Left colon (tissue), 2 donors: ENCODE measurements around the gene APOL2. TPM values are rescaled to one million over a fixed set of nuclear protein-coding genes. Genes with fewer than 3 reads are reported as not detected.
"Not testable (repeated sequence)": the region's sequence is repeated elsewhere in the genome, so short reads cannot be mapped to it uniquely, and the experiment has no call there.

Source experiments
- ATAC-seq: fragments of 200-7000 bp; cut with Tn5 transposase; one replicate; pipeline ENCODE4 v1.9.1; 2020; ENCODE audit warnings: mild to moderate bottlenecking, moderate library complexity
- DNase-seq, 2 donors: peaks; one replicate each; pipeline ENCODE4 v3.0.0-alpha.2; 2020
- intact Hi-C, 2 donors: fragments of 100-400 bp; cut with DNase I in 1 of 2; cut with micrococcal nuclease in 1 of 2; formaldehyde crosslinking; loops; one replicate each; pipeline versions ENCODE4 v1.11.2 to v1.14.0; 2022; cut with DNase I, micrococcal nuclease
- long read RNA-seq: library from polyadenylated mRNA; unstranded; transcript quantifications from one replicate; pipeline ENCODE4 v2.0.0, GENCODE V29; 2021
- total RNA-seq, 2 donors: library from RNA; stranded (reverse); fragmentation: NEBNext Ultra II Directional; extraction: Animal tissue kit (Norgen Biotek cat#: 25700); gene quantifications; one replicate each; pipeline ENCODE4 v1.2.1, GENCODE V29; 2021
- donor health status: DM: no; HTN: no; CAD: no.
- donor health status: DM: yes; HTN: yes; CAD: no.

APOL2 gene, protein sequence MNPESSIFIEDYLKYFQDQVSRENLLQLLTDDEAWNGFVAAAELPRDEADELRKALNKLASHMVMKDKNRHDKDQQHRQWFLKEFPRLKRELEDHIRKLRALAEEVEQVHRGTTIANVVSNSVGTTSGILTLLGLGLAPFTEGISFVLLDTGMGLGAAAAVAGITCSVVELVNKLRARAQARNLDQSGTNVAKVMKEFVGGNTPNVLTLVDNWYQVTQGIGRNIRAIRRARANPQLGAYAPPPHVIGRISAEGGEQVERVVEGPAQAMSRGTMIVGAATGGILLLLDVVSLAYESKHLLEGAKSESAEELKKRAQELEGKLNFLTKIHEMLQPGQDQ
- total RNA-seq: 10 to 100 TPM; 29.8 to 49.0 TPM
- long read RNA-seq, transcript APOL2-202 (5 exons, 2,551 nt): major isoform, 22 of 29 reads
- long read RNA-seq, partial matches to known transcripts: 1 of 29 reads
- long read RNA-seq, other reads (novel, unspliced or antisense): 5 of 29 reads

DNA sequence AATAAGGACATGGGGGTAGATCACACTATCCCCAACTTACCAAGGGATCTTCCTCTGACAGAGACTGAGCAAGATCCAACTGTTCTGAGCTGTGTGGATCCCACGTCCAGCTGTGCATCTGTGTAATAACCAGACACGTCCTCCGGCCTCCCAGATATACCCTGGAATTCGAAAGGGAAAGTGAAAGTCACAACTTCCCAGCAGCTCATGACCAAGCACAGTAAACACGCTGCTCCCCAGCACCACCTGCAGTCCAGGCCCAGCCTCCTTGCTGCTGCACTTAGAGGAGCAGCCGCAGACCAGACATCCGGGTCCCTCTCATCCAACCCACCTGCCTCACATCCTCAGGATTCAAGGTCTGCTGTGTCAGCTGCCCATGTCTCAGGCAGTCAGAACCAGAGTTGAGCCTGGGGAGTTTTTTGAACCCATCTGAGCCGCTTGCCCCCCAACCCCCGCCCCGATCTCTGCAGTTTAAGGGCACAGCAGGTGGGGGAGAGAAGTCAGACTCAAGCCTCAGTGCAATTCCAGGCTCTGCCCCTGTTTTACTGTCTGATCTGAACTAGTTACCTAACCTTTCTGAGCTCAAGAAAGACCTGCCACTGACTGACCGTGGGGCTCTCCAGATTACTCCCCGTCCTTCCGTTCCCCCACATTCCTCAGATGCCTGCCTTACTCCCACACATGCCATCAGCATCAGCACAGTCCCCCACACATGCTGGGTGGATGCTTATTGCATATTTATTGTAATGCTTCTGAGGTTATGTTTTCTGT, at the start of gene APOL2:
Gene APOL2, minus strand, starts transcription at position 127 of the 771 bp plus-strand sequence. CDS start 6,365 bp downstream, outside the sequence.
- peak; percentile 96 for ATAC-seq
- intact Hi-C loops: no loop called here
- DNase-seq: peak; percentile 88 to 95

DNA sequence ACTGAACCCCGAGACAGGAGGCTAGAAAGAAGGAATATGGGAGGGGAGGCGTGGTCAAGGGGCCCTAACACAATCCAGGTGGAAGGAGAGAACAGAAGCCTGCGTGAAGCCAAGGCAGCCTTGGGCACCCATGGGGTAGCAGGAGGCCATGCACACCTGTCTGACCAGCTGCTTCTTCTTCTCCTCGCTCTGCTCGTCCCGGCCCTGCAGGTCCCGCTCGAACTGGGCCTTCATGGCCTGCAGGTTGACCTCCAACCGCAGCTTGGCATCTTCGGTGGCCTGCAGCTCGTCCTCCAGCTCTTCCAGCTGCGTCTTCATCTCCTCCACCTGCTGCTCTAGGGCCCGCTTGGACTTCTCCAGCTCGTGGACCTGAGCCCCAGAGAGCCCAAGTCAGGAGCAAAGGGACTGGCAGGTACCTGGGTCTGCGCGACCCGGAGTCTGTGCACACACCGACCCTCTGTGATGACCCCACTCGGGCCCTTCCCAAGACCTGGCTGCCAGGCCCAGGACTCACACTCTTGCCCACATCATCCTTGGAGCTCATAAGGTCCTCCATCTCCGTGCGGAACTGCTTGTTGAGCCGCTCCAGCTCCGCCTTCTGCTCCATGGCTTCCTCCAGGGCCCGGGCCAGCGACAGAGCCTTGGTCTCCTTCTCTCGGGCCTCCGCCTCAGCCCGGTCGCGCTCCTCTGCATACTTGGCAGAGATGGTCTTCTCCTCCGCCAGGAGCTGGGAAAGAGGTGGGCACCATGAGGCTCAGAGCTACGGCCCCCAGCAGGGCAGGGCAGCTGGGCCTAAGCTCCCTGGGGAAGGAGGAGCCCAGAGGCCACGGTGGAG, 49.5 kb upstream of the APOL2 start:
- no peak for DNase-seq
- intact Hi-C loops: no loop called here

DNA sequence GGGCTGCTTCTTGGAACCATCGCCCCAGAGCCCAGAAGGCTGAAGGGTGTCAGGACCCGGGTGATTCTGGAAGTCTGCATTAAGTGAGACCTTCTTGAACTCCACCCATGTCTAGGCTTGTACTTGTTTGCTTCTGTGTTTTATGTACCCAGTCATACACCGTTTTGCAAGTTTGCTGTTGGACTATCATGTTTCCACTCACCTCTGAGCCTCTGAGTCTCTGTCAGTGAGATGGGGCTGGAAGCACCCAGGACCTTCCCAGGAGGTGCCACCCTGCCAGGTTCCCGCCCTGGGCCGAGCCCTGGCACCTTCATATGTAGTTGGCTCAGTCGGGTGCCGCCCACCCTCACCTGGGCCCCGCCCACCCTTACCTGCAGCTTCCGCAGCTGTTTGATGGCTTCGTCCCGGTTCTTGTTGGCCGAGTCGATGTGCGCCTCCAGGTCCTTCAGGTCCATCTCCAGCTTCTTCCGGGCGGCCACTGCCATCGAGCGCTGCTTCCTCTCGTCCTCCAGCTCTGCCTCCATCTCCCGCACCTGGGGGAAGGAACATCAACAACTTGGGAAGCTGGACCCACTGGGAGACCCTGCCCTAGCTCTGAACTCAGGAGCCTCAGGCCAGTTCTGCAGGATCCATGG, 48.7 kb upstream of the APOL2 start:
- ATAC-seq (peak; percentile 48), DNase-seq (no peak)
- intact Hi-C loops: no loop called here

More for the DNA sequence above, 49.5 kb upstream of the APOL2 start:
- no peak for ATAC-seq

DNA sequence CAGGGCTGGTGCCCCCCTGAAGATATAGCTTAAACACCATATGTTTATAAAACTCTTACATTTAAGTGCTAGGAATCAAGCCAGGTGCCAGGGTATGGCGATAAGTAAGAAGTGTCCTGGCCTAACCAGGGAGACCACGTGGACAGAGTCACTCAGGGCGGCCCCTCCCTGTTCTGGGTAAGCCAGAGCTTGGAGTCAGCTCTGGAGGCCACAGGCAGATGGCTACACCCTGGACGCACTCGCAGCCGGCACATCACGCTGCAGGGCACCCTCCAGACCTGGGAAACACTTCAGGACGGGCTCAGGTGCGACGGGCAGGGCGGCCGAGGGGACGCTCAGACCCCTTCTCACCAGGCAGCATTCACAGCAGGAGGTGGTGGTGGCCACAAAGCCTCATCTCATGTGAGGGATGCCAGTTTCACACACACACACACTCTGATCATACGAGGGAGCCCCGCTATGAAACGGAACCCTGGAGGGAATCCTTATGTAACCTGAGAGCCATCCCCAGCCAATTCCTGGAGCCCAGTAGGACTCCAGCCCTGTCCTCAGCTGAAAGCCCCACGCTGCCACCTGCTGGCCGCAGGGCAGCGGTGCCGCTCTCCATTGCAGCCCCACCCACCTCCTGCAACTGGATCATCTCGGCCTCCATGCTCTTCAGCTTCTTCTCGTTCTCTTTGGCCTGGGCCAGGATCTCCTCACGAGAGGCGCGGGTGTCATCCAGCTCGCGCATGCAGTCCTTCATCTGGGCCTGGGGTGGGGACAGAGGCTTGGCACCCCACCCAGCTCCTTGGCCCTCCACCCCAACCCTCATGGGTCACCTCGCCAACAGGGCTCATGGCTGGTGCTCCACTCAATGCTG, 47.0 kb upstream of the APOL2 start:
- intact Hi-C loops: no loop called here
- ATAC-seq: peak; percentile 74
- peak; percentile 68 to 73 for DNase-seq

DNA sequence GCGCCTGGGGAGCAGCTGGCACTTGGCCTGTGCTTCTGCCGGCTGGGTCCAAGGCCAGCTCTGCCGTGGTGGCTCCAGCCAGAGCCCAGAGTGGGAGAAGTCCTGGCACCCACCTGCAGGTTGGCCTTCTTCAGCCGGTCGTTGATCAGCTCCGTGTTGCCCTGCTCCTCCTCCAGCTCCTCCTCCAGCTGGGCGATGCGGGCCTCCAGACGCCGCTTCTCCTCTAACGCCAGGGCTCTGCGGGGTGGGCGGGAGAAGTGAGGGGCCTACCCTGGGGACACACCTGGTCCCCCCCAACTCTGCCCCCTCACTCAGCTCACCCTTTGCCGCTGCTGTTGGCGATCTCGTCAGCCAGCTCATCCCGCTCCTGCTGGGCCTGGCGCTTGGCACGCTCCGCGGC, 46.2 kb upstream of the APOL2 start:
- no peak for ATAC-seq
- no peak for DNase-seq
- intact Hi-C loops: no loop called here

DNA sequence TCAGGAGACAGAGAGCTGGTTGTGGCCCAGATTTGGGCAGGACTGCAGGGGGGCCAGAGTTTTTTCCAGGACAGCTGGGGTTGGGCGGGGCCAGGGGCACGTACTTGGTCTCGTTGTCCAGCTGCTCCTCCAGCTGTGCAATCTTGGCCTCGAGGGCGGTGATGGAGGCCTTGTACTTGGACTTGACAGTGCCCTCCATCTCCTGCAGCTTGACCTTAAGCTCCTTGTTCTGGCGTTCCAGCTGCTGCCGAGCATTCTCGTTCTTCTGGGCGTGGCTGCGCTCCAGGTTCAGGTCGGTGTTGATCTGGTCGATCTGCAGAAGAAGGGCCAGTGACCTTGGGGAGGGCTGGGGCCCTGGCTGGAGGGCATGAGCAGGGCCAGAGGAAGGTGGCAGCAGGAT, 45.7 kb upstream of the APOL2 start:
- DNase-seq (no peak), ATAC-seq (no peak)
- intact Hi-C loops: no loop called here

DNA sequence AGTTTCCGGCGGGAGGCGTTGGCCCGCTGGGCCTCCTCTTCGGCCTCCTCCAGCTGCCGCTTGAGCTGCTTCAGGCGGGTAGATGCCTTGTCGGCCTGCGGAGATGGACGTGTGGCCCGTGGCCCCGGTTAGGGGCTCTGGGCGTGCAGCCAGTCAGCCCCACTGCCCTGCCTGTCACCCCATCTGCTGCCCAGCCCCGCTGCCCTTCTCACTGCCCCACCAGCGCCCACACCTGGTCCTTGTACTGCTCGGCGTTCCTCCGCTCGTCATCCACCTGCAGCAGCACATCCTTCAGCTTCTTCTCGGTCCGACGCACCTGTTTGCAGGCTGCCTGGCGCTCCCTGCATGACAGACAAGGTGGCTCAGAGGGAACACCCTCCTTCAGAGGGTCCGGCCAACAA, 44.8 kb upstream of the APOL2 start:
- ATAC-seq: no peak
- DNase-seq: no peak
- intact Hi-C loops: no loop called here

DNA sequence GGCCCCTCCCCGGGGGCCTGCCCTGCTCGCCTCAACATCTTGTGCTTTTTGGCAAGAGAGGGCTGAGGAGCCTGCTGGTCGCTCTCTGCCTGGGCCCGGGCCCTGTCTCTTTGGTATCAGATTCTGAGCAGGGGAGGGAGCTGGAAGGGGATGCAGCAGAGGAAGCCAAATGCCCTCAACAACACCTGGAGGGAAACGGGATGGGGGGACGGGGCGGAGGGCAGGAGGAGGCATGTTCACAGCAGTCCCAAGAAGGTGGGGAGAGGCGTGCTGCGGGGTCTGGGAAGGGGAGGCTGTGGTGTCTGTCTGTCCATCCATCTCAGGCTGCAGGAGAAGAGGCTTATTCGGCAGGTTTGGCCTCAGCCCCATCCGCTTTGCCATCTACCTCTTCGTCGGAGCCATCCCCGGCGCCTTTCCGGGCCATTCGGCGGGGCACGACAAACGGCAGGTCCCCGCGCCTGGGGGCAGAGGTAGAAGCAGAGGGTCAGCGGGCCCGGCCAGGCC, 43.1 kb upstream of the APOL2 start:
- ATAC-seq: no peak
- no peak for DNase-seq
- intact Hi-C loops: no loop called here

DNA sequence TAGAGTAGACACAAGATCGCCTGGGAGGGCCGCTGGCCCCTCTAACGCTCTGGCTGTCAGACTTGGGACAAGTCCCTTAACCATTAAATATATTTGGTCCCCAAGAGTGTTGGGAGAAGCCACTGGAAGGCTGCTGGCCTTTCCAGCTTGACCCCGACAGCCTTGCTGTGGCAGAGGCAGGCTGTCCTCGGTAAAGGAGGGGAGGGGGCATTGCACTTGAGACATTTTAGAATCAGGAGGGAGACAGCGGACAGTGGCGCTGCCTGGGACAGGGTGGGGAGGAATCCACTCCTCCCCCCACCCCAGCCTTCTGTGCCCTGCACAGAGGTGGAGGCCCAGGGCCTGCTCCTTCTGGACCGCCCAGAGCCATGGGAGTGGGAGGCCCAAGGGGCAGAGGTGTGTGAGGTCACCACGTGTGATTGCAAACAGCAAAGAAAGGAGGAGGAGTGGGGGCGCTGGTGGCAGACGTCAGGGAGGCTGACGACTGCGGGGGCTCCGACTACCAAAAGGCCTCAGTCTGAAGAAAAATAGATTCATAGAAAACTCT, 42.5 kb upstream of the APOL2 start:
- intact Hi-C loops: no loop called here
- ATAC-seq (no peak), DNase-seq (no peak)

DNA sequence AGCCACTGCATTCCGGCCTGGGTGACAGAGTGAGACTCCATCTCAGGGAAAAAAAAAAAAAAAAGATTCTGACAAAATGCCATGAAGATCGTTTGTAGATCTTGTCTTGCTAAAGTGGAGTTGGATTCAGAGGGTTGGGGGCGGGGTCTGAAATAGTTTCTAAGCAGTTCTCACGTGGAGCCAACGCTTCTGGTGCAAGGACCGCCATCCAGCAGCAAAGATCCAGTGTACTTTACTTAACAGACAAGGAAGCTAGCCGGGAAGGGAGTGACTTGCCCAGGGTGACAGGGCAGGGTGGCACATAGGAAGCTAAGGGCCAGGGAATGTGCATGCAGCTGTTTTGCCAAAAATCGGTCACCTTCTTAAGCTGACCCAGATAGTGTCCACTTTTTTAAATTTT, 41.1 kb upstream of the APOL2 start:
- ATAC-seq (peak; percentile 5), DNase-seq (no peak)
- intact Hi-C loops: no loop called here

DNA sequence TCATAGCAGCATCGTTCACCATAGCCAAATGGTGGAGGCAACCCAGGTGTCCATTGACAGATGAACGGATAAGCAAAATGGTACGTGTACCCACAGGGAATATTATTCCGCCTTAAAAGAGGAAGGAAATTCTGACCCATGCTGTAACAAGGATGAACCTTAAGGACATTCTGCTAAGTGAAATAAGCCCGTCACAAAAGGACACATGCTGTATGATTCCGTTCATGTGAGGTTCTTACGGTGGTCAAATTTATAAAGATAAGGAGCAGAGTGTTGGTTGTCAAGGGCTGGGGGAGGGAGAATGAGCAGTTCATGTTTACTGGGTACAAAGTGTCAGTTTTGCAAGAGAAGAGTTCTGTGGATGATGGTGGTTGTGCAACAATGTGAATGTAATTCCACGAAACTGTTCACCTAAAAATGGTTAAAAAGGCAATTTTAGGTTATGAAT, 39.9 kb upstream of the APOL2 start:
- intact Hi-C loops: no loop called here
- DNase-seq (no peak), ATAC-seq (no peak)

DNA sequence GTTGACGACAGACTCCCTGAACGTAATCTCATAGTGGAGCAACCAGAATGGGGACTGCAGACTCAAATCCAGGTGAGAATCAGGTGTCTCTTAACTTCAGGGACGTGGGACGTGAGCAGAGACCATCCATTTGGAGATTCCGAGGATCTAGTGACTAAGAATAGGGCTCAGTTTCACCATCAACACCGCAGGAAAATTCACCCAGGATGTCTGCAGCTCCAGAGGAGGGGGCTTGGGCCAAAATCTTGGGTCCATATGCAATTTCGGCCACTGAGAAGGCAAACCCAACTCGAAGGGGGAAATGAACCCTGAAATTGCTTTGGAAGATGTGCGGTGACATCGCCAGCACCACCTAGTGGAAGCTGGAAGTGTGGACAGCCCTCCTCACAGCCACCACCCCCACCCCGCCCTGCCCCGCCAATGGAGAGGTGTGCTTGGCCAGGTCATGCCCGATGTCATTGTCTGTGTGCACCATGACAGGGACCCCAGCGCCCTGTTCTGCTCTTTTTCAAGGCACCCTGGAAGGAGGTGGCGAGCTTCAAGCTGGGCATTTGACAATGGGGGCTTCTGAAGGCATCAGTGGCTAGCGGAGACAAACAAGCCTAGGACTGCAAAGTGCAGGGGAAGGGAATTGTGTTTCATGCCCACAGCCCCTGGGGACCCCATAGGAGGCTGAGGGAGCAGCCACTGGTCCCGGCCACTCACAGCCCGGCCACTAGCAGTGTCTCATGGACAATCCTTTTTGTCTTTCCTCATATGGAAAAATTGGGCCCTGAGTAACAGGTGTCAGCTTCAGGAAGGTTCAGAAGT, 38.4 kb upstream of the APOL2 start:
- DNase-seq (peak in 1 of 2 donors; percentile 74), ATAC-seq (peak; percentile 80)
- intact Hi-C loops: no loop called here

DNA sequence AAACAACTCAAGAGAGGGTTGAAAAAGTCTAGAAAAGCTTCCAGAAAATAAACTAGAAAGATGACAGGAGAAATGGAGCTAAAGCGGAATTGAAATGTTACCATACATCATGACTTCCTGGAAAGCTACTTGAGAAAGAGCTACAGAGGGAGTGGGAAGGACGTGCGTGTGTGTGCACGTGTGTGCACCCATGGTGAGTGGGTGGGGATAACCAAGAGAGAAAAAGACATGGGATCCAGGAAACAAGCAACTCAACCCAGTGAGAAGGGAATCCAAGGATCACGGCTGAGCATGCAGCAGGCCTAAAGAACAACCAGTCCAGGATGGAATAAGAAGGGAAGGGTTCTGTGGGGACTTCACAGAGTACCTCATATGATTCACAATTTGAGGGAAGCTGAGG, 35.2 kb upstream of the APOL2 start:
- ATAC-seq (no peak), DNase-seq (no peak)
- intact Hi-C loops: loop anchor here in 1 of 2 donors (5.0 kb wide), 1 partner anchor 82 kb away; no protein-coding TSS in a partner anchor

DNA sequence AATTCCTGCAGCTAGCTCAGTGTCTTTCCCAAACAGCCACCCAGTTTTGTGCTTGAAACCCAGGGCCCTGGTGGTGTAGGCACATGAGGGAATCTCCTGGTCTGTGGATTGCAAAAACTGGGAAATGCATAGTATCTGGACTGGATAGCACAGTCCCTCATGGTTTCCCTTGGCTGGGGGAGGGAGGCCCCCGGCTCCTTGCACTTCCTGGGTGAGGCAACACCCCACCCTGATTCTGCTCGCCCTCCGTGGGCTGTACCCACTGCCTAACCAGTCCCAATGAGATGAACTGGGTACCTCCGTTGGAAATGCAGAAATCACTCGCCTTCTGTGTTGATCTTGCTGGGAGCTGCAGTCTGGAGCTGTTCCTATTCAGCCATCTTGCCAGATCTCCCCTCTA, 32.6 kb upstream of the APOL2 start:
- not testable (repeated sequence) for DNase-seq, ATAC-seq
- intact Hi-C loops: loop anchor here in 1 of 2 donors (5.0 kb wide), 1 partner anchor 80 kb away; no protein-coding TSS in a partner anchor

DNA sequence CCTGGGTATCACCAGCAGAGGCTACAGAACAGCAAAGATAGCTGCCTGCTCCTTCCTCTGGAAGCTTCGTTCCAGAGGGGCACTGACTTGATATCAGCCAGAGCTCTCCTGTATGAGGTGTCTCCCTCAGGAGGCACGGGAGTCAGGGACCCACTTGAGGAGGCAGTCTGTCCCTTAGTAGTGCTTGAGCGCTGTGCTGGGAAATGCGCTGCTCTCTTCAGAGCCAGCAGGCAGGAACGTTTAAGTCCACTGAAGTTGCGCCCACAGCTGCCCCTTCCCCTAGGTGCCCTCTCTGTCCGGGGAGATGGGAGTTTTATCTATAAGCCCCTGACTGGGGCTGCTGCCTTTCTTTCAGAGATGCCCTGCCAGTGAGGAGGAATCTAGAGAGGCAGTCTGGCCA, 31.9 kb upstream of the APOL2 start:
- not testable (repeated sequence) for DNase-seq, ATAC-seq
- intact Hi-C loops: loop anchor here in 1 of 2 donors (5.0 kb wide), 1 partner anchor 79 kb away; no protein-coding TSS in a partner anchor

DNA sequence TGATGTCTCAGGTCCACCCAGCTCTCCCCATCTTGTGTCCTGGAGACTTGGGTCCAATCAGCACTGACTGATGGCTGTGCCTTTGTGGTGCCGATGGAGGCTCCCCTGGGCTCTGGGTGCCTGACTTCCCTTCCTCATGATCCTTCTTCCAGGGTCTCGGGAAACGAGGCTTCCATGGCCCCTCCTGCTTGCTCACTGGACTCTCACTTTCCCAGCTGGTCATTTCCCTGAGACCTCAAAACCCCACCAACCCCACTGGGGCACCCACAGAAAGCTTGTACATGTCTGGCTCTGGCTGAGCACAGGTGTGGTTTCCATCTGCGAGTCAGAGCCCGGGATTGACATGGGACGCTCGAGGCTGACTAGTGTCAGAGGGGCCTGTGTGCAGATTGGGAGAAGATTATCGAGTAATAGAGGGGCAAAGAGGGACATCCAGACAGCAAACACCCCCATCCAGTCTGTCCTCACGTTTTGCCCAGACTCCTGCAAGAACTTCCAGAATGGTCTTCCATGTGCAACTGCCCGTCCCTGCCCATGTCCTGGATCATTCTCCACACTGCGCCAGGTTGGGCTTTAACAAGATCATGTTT, 28.7 kb upstream of the APOL2 start:
- DNase-seq (no peak), ATAC-seq (no peak)
- intact Hi-C loops: no loop called here
